NCI-H2196 (cell line): ENCODE measurements around the gene TRIM60.
"Not testable (repeated sequence)": the region's sequence is repeated elsewhere in the genome, so short reads cannot be mapped to it uniquely, and the experiment has no call there.

ENCODE experiments used
- DNase-seq: peaks from one replicate; lab custom pipeline; 2025; ENCODE audit not compliant: unreplicated experiment; lab: John Stamatoyannopoulos, UW

TRIM60 gene

DNA sequence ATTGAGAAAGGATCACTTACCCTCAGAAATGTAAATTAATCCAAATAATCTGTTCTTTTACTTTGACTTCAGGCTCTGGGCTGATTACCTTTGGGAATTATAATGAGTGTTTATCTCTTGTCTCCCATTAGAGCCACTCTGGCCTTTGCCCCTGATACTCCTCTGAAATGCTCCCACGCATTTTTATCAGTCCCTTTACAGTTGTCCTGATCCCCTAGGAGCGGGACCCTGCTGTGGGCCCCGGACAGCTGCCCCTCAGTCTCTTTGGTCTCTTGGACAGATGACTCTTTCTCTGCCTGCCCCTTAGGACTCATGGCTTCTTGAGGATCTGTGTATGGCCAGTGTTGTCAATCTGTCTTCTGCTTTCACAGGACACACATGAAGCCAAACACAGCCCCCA is 20.8 kb downstream of the TRIM60 start:
- no peak for DNase-seq

- no peak for DNase-seq
Measured at GRCh38 chr4:165053645-165054044, 21.8 kb downstream of the TRIM60 start, which contains the start of gene TRIM75. TRIM75 (plus strand) TSS chr4:165053866; CDS start chr4:165059148, 5,282 bp downstream.

- no peak for DNase-seq
Measured at GRCh38 chr4:165055601-165056000, 23.8 kb downstream of the TRIM60 start.

GRCh38 chr4:165058666-165059065 is 26.9 kb downstream of the TRIM60 start:
- no peak for DNase-seq

- no peak for DNase-seq
Measured at GRCh38 chr4:165059386-165059785, 27.6 kb downstream of the TRIM60 start.

- DNase-seq = no peak
Measured at GRCh38 chr4:165060938-165061337, 29.1 kb downstream of the TRIM60 start.

GRCh38 chr4:165070560-165070959 is 38.8 kb downstream of the TRIM60 start:
- no peak for DNase-seq

GRCh38 chr4:165073346-165073745 is 41.5 kb downstream of the TRIM60 start:
- DNase-seq = not testable (repeated sequence)

- DNase-seq = no peak
Measured at GRCh38 chr4:165077034-165077578, 45.3 kb downstream of the TRIM60 start.

GRCh38 chr4:165079476-165079875 is 47.7 kb downstream of the TRIM60 start:
- peak; percentile 52 for DNase-seq

DNA sequence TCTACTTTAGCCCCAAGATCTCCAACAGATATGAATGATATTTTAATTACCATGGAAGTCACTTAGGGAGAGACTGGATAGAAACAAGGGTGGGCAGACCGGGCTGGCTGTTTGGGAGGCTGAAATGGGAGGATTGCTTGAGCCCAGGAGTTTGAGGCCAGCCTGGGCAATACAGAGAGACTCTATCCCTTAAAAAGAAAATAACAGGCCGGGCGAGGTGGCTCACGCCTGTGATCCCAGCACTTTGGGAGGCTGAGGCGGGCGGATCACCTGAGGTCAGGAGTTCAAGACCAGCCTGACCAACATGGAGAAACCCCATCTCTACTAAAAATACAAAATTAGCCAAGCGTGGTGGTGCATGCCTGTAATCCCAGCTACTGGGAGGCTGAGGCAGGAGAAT is 53.0 kb downstream of the TRIM60 start:
- not testable (repeated sequence) for DNase-seq

DNA sequence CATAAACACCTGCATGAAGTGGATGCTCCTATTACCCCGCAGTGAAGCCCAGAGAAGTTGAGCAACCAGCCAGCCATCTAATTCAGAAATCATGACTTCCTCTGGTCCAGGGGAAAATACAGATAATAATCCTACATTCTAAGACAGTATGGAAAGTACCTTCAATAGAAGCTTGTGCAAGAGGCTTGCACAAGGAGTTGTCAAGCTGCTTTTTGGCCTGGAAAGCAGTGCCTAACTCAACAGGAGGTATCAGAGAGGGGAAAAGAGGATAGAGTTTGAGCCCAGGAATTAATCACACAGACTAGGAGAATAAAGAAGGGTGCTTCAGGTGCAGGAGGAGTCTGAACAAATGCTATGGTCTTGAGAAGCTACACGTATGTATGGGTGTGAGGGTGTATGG is 54.1 kb downstream of the TRIM60 start:
- no peak for DNase-seq

DNA sequence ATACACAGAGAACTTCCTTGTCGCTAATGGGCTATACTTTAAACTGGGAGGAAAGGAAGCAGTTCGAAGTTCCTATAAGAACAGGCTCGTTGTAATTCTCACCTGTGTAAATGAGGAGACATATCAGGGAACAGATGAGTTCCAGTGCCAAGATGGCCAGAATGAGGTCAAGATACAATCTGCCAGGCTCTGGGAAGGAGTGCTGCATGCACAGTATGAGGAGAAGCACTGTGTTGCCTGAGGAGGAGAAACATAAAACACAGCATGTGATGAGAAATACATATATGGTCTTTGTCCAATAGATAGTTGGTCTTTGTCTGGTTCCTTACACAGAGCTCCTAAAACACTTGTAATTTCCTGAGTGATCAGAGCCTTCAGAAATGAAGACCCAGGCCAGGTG is 56.6 kb downstream of the TRIM60 start:
- no peak for DNase-seq
